ENCODE results near the gene KLHL21. TPM values are rescaled to one million over a fixed set of nuclear protein-coding genes. Genes with fewer than 3 reads are reported as not detected.

KLHL21 gene
- total and polyA plus RNA-seq, 9 of the 15 experiments (the other 6 are each of a cell fraction or from before 2014, with no cell fraction given) = 2.1 to 42.1 (median 17.5) TPM

GRCh38 chr1:6613361-6614018 lies 10.8 kb upstream of the KLHL21 start, which contains the start of gene PHF13 (continued):
- TF ChIP-seq ZNF592 (IDR thresholded peaks at IDR 0.05) (peak; percentile 82; the same call in 1 of the 2 replicates), GATAD2B (IDR thresholded peaks at IDR 0.05; ENCODE audit: borderline replicate concordance) (no peak), ZZZ3 (IDR thresholded peaks at IDR 0.05) (no peak), ZNF24 (IDR thresholded peaks at IDR 0.05) (no peak), JUNB (CRISPR knock-in tag; conservative IDR thresholded peaks at IDR 0.05) (no peak), CCAR2 (IDR thresholded peaks at IDR 0.05; ENCODE audit: low read depth, low read length) (no peak), MYNN (IDR thresholded peaks at IDR 0.05) (0 out of 2 replicates have a peak, but pooled peaks have one; percentile 20), MYNN (CRISPR knock-in tag; IDR thresholded peaks at IDR 0.05) (no peak), PRPF4 (IDR thresholded peaks at IDR 0.05; ENCODE audit: insufficient read depth, low read depth, low read length, poor library complexity, severe bottlenecking) (peak; percentile 96), FUS (optimal IDR thresholded peaks at IDR 0.05; ENCODE audit: low read depth, low read length) (peak; percentile 32), FOXJ3 (CRISPR knock-in tag; IDR thresholded peaks at IDR 0.05) (no peak), IRF1 (CRISPR knock-in tag; IDR thresholded peaks at IDR 0.05; ENCODE audit: borderline replicate concordance) (no peak), KHSRP (IDR thresholded peaks at IDR 0.05) (no peak), ZNF395 (CRISPR knock-in tag; IDR thresholded peaks at IDR 0.05) (peak; percentile 95), MCM2 (IDR thresholded peaks at IDR 0.05; ENCODE audit: low read depth) (no peak), ZBTB12 (CRISPR knock-in tag; IDR thresholded peaks at IDR 0.05) (no peak), SMAD2 (IDR thresholded peaks at IDR 0.05; ENCODE audit: low read depth, low read length) (no peak; the same call in 1 of the 2 replicates), RNF2 (IDR thresholded peaks at IDR 0.05) (peak; percentile 90), RAD21 (CRISPR knock-in tag; conservative IDR thresholded peaks at IDR 0.05 in 1 of 2, IDR thresholded peaks at IDR 0.05 in 1 of 2) (no peak), ZNF311 (CRISPR knock-in tag; IDR thresholded peaks at IDR 0.05) (no peak), ZNF655 (CRISPR knock-in tag; IDR thresholded peaks at IDR 0.05) (no peak)
